Measurements from ENCODE around the gene MNT.
"Not testable (repeated sequence)": the region's sequence is repeated elsewhere in the genome, so short reads cannot be mapped to it uniquely, and the experiment has no call there.

The MNT gene, protein sequence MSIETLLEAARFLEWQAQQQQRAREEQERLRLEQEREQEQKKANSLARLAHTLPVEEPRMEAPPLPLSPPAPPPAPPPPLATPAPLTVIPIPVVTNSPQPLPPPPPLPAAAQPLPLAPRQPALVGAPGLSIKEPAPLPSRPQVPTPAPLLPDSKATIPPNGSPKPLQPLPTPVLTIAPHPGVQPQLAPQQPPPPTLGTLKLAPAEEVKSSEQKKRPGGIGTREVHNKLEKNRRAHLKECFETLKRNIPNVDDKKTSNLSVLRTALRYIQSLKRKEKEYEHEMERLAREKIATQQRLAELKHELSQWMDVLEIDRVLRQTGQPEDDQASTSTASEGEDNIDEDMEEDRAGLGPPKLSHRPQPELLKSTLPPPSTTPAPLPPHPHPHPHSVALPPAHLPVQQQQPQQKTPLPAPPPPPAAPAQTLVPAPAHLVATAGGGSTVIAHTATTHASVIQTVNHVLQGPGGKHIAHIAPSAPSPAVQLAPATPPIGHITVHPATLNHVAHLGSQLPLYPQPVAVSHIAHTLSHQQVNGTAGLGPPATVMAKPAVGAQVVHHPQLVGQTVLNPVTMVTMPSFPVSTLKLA

DNA sequence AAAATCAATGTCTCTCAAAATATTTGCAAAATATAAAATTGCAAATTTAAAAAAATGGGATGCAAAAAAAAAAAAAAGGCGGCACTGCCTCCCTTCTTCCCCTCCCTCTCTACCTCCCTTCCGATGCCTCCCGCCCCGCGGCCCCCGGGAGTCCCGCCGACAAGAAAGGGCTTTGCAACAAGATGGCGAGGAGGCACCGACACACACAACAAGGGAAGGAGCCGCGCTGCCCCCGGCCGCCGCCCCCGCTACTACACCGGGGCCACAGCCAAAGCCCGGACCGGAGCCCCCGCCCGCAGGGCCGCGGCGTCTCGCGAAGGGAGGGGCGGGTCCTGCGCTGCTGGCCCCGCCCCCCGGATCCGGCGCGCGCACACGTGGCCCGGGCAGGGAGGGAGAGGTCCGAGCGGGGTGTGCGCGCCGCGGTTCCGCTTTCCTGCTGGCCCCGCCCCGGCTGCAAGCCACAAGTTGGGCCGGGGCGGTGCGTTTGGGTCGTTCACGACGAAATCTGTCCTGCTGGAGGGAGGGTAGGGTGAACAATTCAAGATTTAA lies at the start of gene MNT:
Gene MNT, minus strand, starts transcription at position 184 of the 549 bp plus-strand sequence. CDS start 348 bp downstream, outside the sequence.
- peak; percentile 96 for DNase-seq

DNA sequence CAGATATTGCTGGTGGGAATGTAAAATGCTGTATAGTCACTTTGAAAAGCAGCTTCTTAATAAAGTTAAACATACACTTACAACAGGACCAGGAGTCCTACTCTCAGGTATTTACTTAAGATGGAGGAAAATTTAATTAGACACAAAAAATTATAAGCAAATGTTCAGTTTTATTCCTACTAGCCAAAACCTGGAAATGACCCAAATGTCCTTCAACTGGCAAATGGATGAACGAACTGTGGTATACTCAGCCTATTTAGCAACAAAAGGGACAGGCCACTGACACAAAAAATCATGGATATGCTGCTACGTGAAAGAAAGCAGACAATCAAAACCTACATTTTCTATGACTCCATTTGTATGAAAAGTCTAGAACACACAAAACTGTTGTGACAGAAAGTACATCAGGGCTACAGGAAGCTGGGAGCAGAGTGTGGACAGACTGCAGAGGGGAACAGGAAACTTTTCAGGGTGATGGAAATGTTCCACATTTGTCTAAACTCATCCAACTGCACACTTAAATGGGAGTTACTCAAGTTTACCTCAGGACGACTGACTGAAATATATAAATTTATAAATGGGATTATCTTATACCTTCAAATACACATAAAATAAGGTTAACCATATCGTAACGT lies 49.3 kb upstream of the MNT start:
- DNase-seq: no peak

DNA sequence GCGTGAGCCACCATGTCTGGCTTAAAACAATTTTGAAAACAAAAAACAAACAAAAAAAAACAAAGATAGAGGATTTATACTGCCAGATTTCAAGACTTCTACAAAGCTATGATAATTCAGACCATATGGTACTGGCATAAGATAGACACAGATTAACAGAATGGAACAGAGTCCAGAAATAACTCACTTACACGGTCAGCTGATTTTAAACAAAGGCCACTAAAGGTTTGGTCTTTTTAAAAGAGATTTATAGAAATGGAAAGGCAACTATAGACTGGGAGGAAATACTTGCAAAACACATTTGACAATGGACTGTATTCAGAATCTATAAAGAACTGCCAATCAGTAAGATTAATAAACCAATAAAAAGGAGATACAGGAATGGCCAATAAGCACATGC lies 48.6 kb upstream of the MNT start:
- DNase-seq: no peak

DNA sequence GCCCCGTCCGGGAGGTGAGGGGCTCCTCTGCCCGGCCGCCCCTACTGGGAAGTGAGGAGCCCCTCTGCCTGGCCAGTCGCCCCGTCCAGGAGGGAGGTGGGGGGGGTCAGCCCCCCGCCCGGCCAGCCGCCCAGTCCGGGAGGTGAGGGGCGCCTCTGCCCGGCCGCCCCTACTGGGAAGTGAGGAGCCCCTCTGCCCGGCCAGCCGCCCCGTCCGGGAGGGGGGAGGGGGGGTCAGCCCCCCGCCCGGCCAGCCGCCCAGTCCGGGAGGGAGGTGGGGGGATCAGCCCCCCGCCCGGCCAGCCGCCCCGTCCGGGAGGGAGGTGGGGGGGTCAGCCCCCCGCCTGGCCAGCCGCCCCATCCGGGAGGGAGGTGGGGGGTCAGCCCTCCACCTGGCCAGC lies 46.6 kb upstream of the MNT start:
- not testable (repeated sequence) for DNase-seq

DNA sequence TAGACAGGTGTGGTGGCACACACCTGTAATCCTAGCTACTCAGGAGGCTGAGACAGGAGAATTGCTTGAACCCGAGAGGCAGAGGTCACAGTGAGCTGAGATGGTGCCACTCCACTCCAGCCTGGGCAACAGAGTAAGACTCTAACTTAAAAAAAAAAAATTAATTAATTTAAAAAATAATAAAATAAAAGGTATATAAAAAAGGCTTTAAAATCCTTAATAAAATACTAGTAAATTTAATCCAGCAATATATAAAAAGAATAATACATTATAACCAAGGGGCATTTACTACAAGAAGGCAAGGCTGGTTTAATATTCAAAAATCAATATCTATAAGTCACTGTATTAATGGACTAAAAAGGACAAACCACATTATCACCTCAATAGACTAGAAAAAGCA lies 44.8 kb upstream of the MNT start:
- no peak for DNase-seq

DNA sequence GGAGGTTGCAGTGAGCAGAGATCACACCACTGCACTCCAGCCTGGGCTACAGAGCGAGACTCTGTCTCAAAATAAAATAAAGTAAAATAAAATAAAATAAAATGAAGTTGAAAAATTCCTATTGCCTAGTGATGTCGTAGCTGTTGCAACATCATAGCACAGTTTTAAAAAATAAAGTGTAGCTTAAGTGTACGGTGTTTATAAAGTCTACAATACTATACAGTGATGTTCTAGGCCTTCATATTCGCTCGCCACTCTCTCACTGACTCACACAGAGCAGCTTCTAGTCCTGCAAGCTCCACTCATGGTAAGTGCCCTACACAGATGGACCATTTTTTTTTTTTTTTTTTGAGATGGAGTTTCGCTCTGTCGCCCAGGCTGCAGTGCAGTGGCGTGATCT lies 43.5 kb upstream of the MNT start:
- DNase-seq: no peak

DNA sequence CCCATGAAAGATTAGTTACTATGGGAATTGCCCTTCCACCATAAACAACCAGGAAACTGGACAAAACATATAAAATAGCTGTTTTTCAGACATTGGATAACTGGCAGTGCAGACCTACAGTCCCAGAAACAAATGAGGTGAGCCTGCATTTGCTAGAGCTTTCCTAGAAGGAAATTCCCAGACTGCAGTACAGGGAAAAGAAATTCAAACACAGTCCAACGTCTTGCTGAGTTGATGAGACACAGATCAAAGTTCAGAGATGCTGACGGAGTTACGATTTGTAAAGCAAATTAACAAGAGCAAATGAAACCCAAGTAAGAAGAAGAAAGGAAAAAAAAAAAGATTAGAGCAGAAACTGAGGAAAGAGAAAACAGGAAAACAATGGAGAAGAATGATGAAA lies 41.3 kb upstream of the MNT start:
- DNase-seq: no peak

DNA sequence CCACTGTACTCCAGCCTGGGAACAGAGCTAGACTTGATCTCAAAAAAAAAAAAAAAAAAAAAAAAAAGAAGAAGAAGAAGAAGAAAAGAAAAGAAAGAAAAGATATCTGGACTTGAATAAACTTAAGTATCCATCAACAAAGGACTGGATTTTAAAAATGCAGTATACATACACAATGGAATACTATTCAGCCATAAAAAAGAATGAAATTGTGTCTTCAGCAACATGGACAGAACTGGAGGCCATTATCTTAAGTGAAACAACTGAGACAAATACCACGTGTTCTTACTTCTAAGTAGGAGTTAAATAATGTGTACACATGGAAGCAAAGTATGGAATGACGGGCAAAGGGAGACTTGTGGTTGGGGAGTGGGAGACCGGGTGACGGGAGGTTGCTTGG lies 40.1 kb upstream of the MNT start:
- DNase-seq: no peak

DNA sequence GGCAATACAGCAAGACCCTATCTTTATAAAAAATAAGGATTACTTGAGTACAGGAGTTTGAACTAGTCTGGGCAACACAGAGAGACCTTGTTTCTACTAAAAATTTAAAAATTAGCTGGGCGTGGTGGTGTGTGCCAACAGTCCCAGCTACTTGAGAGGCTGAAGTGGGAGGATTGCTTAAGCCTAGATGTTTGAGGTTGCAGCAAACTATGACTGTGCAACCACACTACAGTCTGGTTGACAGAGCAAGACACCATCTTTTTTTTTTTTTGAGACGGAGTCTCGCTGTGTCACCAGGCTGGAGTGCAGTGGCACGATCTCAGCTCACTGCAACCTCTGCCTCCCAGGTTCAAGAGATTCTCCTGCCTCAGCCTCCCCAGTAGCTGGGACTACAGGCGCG lies 39.1 kb upstream of the MNT start:
- DNase-seq: not testable (repeated sequence)

DNA sequence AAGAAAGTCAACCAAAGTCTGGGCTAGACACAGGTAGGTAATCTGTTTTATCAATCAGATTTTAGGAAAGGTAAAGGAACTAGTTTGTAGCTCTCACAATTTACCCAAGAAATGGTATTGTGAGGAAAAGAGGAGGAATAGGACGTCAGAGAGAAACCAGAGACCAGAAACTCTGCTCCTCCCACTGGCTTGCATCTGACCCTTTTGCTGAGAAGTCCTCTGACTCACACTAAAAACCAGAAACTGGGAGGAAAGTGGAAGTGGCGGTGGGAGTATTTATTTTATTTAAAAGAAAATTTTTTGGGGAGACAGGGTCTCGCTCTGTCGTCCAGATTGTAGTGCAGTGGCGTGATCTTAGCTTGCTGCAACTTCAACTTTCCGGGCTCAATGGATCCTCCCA lies 38.0 kb upstream of the MNT start:
- DNase-seq: no peak

DNA sequence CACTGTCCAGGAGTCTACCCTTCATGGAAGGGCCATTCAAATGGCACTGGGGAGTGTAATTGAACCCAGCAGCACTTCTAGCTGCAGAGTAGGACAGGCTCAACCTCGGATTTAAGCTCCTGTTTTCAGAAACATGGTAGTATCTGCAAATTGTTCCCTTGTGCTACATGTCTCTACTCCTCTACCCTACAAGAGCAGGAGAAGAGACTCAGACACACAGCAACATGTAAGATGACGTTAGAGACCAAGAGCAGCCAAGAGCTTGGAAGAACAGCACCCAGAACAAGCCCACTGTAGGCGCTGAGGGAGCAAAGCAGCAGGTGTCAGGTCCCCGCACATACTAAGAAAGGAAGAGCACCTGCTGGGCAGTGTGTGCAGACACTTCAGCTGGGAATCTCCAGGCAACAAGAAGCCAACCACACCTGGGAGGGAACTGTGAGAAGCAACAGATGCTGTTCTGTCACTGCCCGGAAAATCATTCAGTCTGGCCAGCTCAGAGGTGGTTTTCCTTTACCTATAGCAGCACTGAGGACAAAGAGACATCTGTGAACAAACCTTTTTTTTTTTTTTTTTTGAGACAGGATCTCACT lies 35.6 kb upstream of the MNT start:
- DNase-seq: no peak

DNA sequence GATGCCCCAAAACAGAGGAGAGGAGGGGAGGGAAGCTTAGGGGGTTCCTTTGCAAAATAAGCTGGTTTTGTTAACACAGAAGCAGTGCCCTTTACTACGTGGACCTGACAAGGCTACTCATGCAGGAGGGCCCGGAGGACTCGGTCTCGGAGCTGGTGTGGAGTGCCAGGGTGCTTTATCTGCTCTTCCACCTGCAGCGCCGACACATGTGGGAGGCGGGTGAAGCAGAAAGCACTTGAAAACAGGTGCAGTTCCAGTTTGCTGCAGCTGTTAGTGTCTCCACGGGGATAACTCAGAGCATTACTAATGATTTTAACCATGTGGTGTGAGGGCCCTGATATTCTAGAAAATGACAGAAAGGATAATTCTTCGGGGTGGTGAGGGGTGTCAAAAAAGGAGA lies 35.0 kb upstream of the MNT start:
- DNase-seq: no peak

DNA sequence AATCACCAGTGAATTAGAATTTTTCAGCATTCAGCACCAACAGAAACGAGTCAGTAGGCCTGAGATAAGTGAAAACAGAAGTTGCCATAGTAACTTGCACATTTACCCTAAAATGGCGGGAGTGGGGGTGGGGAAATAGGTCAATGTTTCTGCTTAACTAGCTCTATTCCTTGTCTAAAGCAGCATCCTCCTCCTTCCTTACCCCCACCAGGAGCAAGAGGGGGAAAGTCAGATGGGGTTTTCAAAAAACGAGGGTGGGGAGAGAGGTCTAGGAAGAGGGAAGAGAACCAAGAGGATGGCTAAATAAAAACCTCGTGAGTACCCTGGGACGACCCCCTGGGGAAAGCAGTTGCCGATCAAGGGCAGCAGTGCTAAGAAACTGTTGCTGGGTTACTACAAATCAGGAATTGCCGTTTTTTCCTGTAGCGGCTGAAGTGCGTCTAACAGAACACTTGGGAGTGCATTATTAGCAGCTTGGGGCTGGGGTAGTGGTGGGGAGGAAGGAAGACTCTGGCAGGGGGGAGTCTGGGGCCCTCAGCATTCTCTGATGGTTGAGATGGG lies 34.4 kb upstream of the MNT start:
- DNase-seq: no peak

DNA sequence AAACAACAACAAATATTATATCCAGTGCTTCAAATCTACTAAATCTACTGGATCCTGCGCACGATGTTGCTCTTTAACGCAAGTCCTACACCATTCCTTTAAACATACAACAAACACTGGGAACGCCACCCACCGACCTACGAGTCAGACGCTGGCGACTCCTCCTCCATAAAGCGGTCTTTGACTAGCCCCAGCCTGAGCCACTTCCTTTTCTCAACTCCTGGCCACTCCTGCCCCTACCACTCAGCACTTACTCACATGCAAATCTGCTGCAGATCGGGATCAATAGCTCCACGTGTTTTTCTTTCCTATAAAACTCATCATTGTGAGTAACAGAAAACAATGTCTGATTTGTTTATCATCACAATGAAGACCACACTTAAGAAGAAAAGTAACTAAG lies 32.8 kb upstream of the MNT start:
- DNase-seq: no peak

DNA sequence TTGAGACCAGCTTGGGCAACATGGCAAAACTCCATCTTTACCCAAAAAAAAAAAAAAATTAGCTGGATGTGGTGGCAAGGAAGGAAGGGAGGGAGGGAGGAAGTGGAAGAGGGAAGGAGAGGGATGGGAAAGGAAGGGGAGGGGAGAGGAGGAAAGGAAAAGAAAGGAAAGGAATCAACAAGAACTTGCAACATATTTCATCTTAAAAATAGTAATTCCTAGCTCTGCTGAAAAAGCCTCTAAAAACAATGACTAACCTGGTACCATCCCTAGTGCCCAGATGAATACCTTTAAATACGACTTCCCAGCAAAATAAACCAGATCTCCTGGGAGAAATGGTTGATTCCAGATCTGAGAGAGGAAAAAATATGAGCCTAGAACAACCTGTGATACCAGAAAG lies 27.1 kb upstream of the MNT start:
- DNase-seq: no peak

DNA sequence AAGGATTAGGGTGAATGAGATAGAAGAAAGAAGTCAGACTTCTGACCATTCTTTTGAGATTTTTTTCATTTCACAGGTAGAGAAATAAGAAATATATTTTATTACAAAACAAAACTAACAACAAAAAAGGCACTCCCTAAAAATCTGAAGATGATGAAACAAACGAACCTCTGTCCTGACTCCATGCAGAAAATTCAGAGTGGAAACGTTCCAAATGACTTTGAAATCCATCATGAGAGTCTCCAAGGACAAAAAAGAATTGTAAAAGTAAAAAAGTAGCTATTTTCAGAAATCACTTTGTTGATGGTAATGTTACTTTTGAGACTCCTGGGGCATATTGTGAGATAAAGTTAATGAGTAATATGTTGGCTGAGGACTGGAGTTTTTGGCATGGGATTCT lies 26.4 kb upstream of the MNT start:
- DNase-seq: no peak

DNA sequence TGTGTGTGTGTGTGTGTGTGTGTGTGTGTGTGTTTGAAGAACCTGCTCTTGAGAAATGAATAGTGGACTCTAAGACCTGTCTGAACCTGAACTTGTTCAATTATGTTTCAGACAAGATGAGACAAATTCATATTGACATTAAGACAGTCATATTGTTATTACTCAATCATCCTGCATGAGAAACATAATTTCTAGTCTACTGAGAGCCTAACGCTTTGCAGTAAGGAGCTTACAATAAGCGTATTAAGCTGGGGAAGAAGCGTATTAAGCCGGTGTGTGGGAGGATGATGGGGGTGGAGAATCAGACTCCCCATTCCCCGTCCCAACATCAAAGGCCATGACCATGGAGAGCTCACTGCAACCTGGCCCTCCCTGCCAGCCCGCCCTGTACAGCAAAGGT lies 22.4 kb upstream of the MNT start:
- no peak for DNase-seq

DNA sequence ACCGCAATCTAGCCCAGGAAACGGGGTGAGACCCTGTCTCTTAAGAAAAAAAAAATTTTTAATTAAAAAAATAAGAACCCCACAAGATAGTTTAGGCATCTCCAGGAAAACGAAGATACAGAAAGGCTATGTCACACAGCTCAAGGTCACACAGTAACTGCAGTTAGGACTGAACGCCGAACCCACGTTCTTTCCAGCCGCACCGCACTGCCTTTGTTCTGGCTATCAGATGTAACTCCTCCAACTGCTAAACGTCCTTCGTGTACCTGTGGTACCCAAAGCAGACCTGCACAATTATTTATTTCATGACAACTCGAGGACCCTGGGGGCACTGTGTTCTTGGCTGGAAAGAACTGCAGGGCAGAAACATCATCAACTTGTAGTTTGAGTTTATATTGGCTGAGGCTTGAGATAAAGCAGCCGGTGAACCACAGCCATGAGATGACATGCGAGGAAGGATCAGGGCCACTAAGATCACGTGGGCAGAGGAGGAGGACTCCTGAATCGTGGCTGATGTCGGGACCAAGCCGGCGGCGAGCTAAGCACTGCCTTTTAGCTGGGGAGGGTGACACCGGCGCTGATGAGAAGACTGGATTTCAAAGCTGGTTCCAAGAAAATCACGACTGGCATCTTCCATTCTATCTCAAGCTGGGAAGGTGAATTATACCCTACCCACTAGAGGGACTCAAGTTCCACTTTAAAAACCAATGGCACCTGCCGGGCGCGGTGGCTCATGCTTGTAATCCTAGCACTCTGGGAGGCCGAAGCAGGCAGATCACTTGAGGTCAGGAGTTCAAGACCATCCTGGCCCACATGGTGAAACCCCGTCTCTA lies 20.7 kb upstream of the MNT start:
- DNase-seq: no peak

DNA sequence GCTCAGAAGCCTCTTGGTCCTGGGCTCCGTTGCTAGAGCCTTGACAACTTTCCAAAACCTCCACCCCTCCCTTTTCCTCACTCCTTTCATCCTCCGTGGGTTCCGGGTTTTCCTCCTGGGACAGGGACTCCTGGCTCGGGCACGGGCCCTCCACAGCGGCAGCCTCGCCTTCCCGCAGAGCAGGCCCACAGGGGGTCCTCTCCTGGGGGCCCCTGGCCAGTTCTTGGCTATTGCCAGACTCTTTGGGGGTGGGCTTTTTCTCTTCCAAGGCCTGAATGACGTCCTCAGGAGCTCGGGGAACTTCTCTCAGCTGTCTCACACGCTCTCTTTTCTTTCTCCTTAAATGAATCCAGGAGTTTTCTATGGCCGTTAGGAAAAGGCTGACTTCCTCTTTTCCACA lies 19.3 kb upstream of the MNT start:
- DNase-seq: no peak

DNA sequence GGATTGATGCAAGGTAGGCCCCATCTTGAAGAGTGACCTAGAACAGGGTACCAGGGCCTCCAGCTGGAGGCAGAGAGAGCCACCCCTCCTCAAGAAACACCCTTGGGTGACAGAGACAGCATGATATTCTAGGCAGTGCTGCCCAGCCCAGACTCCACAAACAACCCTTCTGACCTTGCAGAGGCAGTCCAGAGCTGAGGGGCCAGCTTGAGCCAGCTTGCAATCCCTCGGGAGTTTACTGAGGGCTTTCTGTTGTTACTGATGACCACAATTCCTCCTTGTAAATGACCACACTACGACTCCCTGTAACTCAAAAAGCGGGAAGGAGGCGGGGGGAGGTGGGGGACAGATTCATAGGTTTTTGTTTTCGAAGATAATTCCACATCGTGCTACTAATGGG lies 18.6 kb upstream of the MNT start:
- DNase-seq: no peak

DNA sequence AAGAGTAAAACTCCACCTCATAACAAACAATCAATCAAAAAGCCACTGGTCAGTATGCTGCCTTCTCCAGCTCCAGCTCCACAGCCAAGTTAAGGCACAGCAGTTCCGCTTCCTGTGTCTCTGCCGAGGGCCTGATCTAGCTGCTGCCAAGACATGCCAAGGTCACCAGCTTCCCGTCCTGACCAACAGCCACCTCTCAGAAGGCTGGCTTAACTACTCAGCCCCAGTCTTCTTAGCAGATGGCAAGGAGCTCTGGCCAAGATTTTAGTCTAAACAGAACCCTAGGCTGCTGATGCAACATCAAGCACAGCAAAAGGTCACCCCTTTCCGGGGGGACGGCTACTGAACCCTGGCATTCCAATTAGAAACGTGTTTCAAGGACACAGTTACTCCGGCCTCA lies 17.7 kb upstream of the MNT start:
- DNase-seq: no peak

DNA sequence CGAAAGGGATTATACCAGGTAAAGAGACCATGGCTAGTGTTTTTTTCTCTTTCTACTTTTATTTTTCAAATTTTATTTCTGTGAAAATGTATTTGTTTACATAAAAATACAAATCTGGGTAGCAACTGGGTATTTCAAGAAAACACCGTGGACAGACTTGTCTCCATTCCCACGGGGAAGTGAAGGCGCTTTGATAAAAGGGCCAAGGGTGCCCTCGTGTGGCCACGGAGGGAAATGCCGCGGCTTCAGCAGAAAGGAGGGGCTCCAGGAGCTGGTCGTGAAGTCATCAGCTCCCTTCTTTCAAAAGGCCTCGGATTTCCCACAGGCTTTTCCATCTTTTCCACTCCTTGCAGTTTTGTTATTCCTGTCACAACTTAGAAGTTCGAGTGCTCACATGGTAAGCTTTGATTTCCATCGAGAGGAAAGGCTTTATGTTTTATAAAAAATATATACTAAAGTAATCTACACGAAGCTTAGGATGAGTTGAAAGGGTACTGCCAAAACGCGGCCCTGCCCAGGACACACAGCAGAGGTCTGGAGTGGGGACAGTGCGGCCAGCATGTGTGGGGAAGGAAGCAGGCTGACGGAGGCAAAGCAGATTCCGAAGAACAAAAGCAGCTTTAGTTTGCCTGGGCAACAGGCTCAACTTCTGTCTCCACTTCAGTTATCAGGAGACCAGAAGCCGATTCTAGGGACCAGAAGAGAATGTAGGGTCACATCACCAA lies 15.3 kb upstream of the MNT start:
- peak; percentile 91 for DNase-seq
